Stimulated activated CD8-positive, alpha-beta memory T cell treated with anti-CD3 and anti-CD28 coated beads, Interleukin-7, amount 100 ng/mL, for 1 hour (primary cell): Measurements from ENCODE around the gene POLR3B.
"Not testable (repeated sequence)": the region's sequence is repeated elsewhere in the genome, so short reads cannot be mapped to it uniquely, and the experiment has no call there.

Experiments used
- DNase-seq, 2 donors: peaks; one replicate each; pipeline ENCODE4 v3.0.0-alpha.2; 2020; ENCODE audit warnings: low read depth in 2 of 2

Gene POLR3B

GRCh38 chr12:106357549-106358395 is at the start of gene POLR3B:
POLR3B (plus strand) TSS chr12:106357748; CDS start chr12:106357880, 132 bp downstream.
- peak; percentile 88 to 91 for DNase-seq

GRCh38 chr12:106308121-106308520 is 49.4 kb upstream of the POLR3B start:
- DNase-seq, result no peak

- no peak for DNase-seq
These were observed 48.9 kb upstream of the POLR3B start for GRCh38 chr12:106308611-106309010.

- DNase-seq, result no peak
These were observed 47.7 kb upstream of the POLR3B start for GRCh38 chr12:106309671-106310505.

GRCh38 chr12:106310687-106311086 is 46.9 kb upstream of the POLR3B start:
- no peak for DNase-seq

- DNase-seq, result no peak
These were observed 46.4 kb upstream of the POLR3B start for GRCh38 chr12:106311139-106311538.

GRCh38 chr12:106313413-106313812 is 44.1 kb upstream of the POLR3B start:
- DNase-seq, result not testable (repeated sequence)

- DNase-seq, result no peak
These were observed 42.0 kb upstream of the POLR3B start for GRCh38 chr12:106315523-106315922.

GRCh38 chr12:106317406-106318082 is 40.0 kb upstream of the POLR3B start:
- no peak for DNase-seq

GRCh38 chr12:106321139-106321850 is 36.3 kb upstream of the POLR3B start:
- no peak for DNase-seq

- no peak for DNase-seq
These were observed 34.0 kb upstream of the POLR3B start for GRCh38 chr12:106323537-106323936.

GRCh38 chr12:106327309-106327869 is 30.2 kb upstream of the POLR3B start:
- DNase-seq, result no peak

GRCh38 chr12:106328735-106329134 is 28.8 kb upstream of the POLR3B start:
- no peak for DNase-seq

- no peak for DNase-seq
These were observed 28.1 kb upstream of the POLR3B start for GRCh38 chr12:106329231-106329982.

GRCh38 chr12:106331599-106331998 is 25.9 kb upstream of the POLR3B start:
- no peak for DNase-seq

GRCh38 chr12:106332536-106332935 is 25.0 kb upstream of the POLR3B start:
- DNase-seq, result no peak

- no peak for DNase-seq
These were observed 24.5 kb upstream of the POLR3B start for GRCh38 chr12:106333010-106333409.

- DNase-seq, result no peak
These were observed 23.8 kb upstream of the POLR3B start for GRCh38 chr12:106333756-106334155.

GRCh38 chr12:106341086-106341877 is 16.3 kb upstream of the POLR3B start:
- DNase-seq, result no peak
